ENCODE measurements around the gene ATRNL1.
"Not testable (repeated sequence)": the region's sequence is repeated elsewhere in the genome, so short reads cannot be mapped to it uniquely, and the experiment has no call there.

ATRNL1 gene

GRCh38 chr10:115129752-115130151, 36.6 kb downstream of the ATRNL1 start:
- H3K36me3 ChIP-seq (ENCODE audit: control insufficient read depth in 1 of 2, insufficient read depth in 2 of 2, low read length in 2 of 2): no peaks in the 10 kb centered on the region
- H3K4me1 ChIP-seq (ENCODE audit: control insufficient read depth in 1 of 2, insufficient read depth in 2 of 2, low read length in 2 of 2): no peaks in the 10 kb centered on the region
- H3K27me3 ChIP-seq (ENCODE audit: low read depth, low read length): no peaks in the 10 kb centered on the region
- H3K4me3 ChIP-seq (ENCODE audit: low read depth in 1 of 2, low read length in 2 of 2): no peak overlapping the region
- H3K27ac ChIP-seq (ENCODE audit: low read length): no peak overlapping the region
- H3K9me3 ChIP-seq (ENCODE audit: control insufficient read depth in 1 of 2, low read length in 2 of 2): no peaks in the 10 kb centered on the region

DNA sequence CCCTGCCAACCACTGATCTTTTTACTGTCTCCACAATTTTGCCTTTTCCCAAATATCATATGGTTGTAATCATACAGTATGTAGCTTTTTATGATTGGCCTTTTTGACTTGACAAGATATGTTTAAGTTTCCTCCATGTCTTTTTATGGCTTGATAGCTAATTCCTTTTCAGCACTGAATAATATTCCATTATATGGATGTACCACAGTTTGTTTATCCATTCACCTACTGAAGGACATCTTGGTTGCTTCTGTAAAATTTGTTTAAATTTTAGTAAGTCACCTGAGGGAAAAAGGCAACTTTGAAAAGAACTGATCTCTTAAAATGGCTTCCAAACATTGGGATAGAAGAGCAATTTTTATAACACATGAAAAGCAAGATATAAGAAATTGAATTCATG, 43.5 kb downstream of the ATRNL1 start:
- Histone ChIP-seq H3K4me3 (ENCODE audit: low read depth in 1 of 2, low read length in 2 of 2) (no peak overlapping the region), H3K4me1 (ENCODE audit: control insufficient read depth in 1 of 2, insufficient read depth in 2 of 2, low read length in 2 of 2) (no peaks in the 10 kb centered on the region), H3K9me3 (ENCODE audit: control insufficient read depth in 1 of 2, low read length in 2 of 2) (peaks cover 0 to 4% of the 10 kb centered on the region in 2 donors), H3K27ac (ENCODE audit: low read length) (no peak overlapping the region), H3K36me3 (ENCODE audit: control insufficient read depth in 1 of 2, insufficient read depth in 2 of 2, low read length in 2 of 2) (no peaks in the 10 kb centered on the region), H3K27me3 (ENCODE audit: low read depth, low read length) (no peaks in the 10 kb centered on the region)

- no peak overlapping the region for H3K4me3 ChIP-seq (ENCODE audit: low read depth in 1 of 2, low read length in 2 of 2)
- H3K27me3 ChIP-seq (ENCODE audit: low read depth, low read length): no peaks in the 10 kb centered on the region
- H3K9me3 ChIP-seq (ENCODE audit: control insufficient read depth in 1 of 2, low read length in 2 of 2): peaks cover 0 to 4% of the 10 kb centered on the region in 2 donors
- H3K36me3 ChIP-seq (ENCODE audit: control insufficient read depth in 1 of 2, insufficient read depth in 2 of 2, low read length in 2 of 2): no peaks in the 10 kb centered on the region
- no peaks in the 10 kb centered on the region for H3K4me1 ChIP-seq (ENCODE audit: control insufficient read depth in 1 of 2, insufficient read depth in 2 of 2, low read length in 2 of 2)
- no peak overlapping the region for H3K27ac ChIP-seq (ENCODE audit: low read length)
Observed at GRCh38 chr10:115141254-115141653, 48.1 kb downstream of the ATRNL1 start.

DNA sequence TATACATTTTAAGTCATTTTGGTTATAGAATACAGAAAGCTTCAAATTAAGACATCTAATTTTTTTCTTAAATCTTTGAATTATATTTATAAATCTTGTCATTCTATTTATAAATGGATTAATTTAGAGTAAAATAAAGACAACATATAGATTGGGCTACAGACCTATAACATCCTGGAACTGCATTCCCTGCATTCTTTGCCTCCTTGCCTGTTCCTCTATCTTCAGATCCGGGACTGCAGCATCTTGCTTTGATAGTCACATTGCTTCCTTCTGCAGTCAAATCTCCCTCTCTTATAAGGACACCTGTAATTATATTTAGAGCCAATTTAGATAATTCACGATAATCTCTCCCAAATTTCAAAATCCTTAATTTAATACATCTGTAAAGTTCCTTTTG, 64.2 kb downstream of the ATRNL1 start:
- no peak overlapping the region for H3K4me3 ChIP-seq (ENCODE audit: low read depth in 1 of 2, low read length in 2 of 2)
- H3K36me3 ChIP-seq (ENCODE audit: control insufficient read depth in 1 of 2, insufficient read depth in 2 of 2, low read length in 2 of 2): no peaks in the 10 kb centered on the region
- H3K27ac ChIP-seq (ENCODE audit: low read length): no peak overlapping the region
- H3K9me3 ChIP-seq (ENCODE audit: control insufficient read depth in 1 of 2, low read length in 2 of 2): no peaks in the 10 kb centered on the region
- no peaks in the 10 kb centered on the region for H3K27me3 ChIP-seq (ENCODE audit: low read depth, low read length)
- no peaks in the 10 kb centered on the region for H3K4me1 ChIP-seq (ENCODE audit: control insufficient read depth in 1 of 2, insufficient read depth in 2 of 2, low read length in 2 of 2)

DNA sequence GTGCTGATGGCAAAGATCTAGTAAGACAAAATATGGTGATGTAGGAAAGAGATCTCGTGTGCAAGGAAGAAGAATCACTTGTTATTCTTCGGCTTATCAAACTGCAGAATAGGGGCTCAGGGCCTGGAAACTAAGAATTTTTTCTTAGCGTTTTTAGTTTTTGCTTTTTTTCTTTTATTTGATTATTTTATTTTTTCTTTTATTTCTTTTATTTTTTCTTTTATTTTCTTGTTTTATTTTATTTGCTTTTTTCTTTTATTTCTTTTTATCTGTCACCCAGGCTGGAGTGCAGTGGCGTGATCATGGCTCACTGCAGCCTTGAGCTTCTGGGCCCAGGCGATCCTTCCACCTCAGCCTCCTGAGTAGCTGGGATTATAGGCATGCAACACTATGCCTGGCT, 70.0 kb downstream of the ATRNL1 start:
- Histone ChIP-seq H3K27ac (ENCODE audit: low read length) (no peak overlapping the region), H3K4me3 (ENCODE audit: low read depth in 1 of 2, low read length in 2 of 2) (no peak overlapping the region), H3K36me3 (ENCODE audit: control insufficient read depth in 1 of 2, insufficient read depth in 2 of 2, low read length in 2 of 2) (no peaks in the 10 kb centered on the region), H3K9me3 (ENCODE audit: control insufficient read depth in 1 of 2, low read length in 2 of 2) (no peaks in the 10 kb centered on the region), H3K27me3 (ENCODE audit: low read depth, low read length) (no peaks in the 10 kb centered on the region), H3K4me1 (ENCODE audit: control insufficient read depth in 1 of 2, insufficient read depth in 2 of 2, low read length in 2 of 2) (no peaks in the 10 kb centered on the region)

DNA sequence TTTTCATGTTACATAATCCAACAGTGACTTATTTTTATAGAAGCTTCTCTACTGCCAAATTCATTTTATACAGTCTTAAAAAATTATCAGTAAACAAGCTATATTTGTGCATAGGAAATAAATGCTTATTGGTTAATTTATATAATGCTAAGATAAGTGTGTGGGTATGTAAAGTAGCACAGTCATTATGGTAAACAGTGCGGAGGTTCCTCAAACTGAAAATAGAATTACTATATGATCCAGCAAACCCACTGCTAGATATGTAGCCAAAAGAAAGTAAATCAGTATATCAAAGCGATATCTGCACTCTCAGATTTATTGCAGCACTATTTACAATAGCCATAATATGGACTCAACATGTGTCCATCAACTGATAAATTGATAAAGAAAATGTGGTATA, 71.1 kb downstream of the ATRNL1 start:
- no peak overlapping the region for H3K4me3 ChIP-seq (ENCODE audit: low read depth in 1 of 2, low read length in 2 of 2)
- H3K27me3 ChIP-seq (ENCODE audit: low read depth, low read length): no peaks in the 10 kb centered on the region
- no peaks in the 10 kb centered on the region for H3K9me3 ChIP-seq (ENCODE audit: control insufficient read depth in 1 of 2, low read length in 2 of 2)
- no peaks in the 10 kb centered on the region for H3K4me1 ChIP-seq (ENCODE audit: control insufficient read depth in 1 of 2, insufficient read depth in 2 of 2, low read length in 2 of 2)
- no peaks in the 10 kb centered on the region for H3K36me3 ChIP-seq (ENCODE audit: control insufficient read depth in 1 of 2, insufficient read depth in 2 of 2, low read length in 2 of 2)
- no peak overlapping the region for H3K27ac ChIP-seq (ENCODE audit: low read length)

DNA sequence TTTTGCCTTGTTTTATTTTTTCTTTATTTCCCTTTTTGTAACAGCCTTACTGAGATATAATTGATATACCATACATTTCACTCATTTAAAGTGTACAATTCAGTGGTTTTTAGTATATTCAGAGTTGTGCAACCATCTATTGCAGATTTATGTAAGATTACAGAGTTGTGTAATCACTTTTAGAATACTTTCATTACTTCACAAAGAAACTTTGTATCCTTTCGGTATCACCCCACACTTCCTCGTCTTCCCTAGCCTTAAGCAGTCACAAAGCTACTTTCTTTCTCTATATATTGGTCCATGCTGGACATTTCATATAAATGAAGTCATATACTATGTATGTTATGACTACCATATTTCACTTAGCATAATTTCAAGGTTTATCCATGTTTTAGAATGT, 74.6 kb downstream of the ATRNL1 start:
- Histone ChIP-seq H3K4me3 (ENCODE audit: low read depth in 1 of 2, low read length in 2 of 2) (no peak overlapping the region), H3K4me1 (ENCODE audit: control insufficient read depth in 1 of 2, insufficient read depth in 2 of 2, low read length in 2 of 2) (no peaks in the 10 kb centered on the region), H3K27ac (ENCODE audit: low read length) (no peak overlapping the region), H3K36me3 (ENCODE audit: control insufficient read depth in 1 of 2, insufficient read depth in 2 of 2, low read length in 2 of 2) (no peaks in the 10 kb centered on the region), H3K9me3 (ENCODE audit: control insufficient read depth in 1 of 2, low read length in 2 of 2) (no peaks in the 10 kb centered on the region), H3K27me3 (ENCODE audit: low read depth, low read length) (no peaks in the 10 kb centered on the region)

- no peaks in the 10 kb centered on the region for H3K27me3 ChIP-seq (ENCODE audit: low read depth, low read length)
- no peak overlapping the region for H3K4me3 ChIP-seq (ENCODE audit: low read depth in 1 of 2, low read length in 2 of 2)
- H3K36me3 ChIP-seq (ENCODE audit: control insufficient read depth in 1 of 2, insufficient read depth in 2 of 2, low read length in 2 of 2): no peaks in the 10 kb centered on the region
- no peaks in the 10 kb centered on the region for H3K4me1 ChIP-seq (ENCODE audit: control insufficient read depth in 1 of 2, insufficient read depth in 2 of 2, low read length in 2 of 2)
- H3K9me3 ChIP-seq (ENCODE audit: control insufficient read depth in 1 of 2, low read length in 2 of 2): no peaks in the 10 kb centered on the region
- H3K27ac ChIP-seq (ENCODE audit: low read length): no peak overlapping the region
Observed at GRCh38 chr10:115171392-115171960, 78.3 kb downstream of the ATRNL1 start.

GRCh38 chr10:115173915-115174443, 80.8 kb downstream of the ATRNL1 start:
- no peaks in the 10 kb centered on the region for H3K4me1 ChIP-seq (ENCODE audit: control insufficient read depth in 1 of 2, insufficient read depth in 2 of 2, low read length in 2 of 2)
- H3K27ac ChIP-seq (ENCODE audit: low read length): no peak overlapping the region
- H3K36me3 ChIP-seq (ENCODE audit: control insufficient read depth in 1 of 2, insufficient read depth in 2 of 2, low read length in 2 of 2): no peaks in the 10 kb centered on the region
- H3K4me3 ChIP-seq (ENCODE audit: low read depth in 1 of 2, low read length in 2 of 2): no peak overlapping the region
- no peaks in the 10 kb centered on the region for H3K9me3 ChIP-seq (ENCODE audit: control insufficient read depth in 1 of 2, low read length in 2 of 2)
- no peaks in the 10 kb centered on the region for H3K27me3 ChIP-seq (ENCODE audit: low read depth, low read length)

DNA sequence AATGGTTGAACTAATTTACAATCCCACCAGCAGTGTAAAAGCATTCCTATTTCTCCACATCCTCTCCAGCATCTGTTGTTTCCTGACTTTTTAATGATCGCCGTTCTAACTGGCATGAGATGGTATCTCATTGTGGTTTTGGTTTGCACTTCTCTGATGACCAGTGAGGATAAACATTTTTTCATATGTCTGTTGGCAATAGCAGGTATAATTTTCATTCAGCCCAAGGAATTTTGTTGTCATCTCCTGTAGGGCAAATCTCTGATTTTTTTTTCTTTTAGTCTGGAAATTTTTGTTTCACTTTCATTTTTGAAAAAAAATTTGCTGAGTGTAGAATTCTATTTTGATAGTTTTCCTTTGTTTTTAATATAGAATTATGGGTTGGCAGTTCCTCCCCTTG, 114.1 kb downstream of the ATRNL1 start:
- H3K9me3 ChIP-seq (ENCODE audit: control insufficient read depth in 1 of 2, low read length in 2 of 2); H3K27me3 ChIP-seq (ENCODE audit: low read depth, low read length); H3K4me1 ChIP-seq (ENCODE audit: control insufficient read depth in 1 of 2, insufficient read depth in 2 of 2, low read length in 2 of 2); H3K36me3 ChIP-seq (ENCODE audit: control insufficient read depth in 1 of 2, insufficient read depth in 2 of 2, low read length in 2 of 2); H3K4me3 ChIP-seq (ENCODE audit: low read depth in 1 of 2, low read length in 2 of 2); H3K27ac ChIP-seq (ENCODE audit: low read length): not testable (repeated sequence)

DNA sequence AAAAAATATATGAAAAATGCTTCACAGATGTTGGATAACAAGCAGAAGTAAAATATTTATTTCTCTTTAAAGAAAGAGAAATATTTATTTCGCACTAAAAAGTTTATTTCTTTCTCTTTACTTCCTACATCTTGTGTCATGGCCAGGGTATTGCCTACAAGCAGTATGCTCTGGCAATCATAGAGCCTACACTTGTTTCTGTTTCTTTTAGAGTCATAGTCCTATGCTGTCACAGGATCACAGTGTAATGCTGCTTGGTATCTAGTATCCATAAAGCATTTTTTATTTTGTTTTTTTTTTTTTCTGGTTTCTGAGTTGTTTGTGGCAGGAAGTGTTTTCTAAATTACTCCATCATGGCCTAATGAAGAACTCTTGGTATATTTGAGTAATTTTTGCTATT, 116.0 kb downstream of the ATRNL1 start:
- no peaks in the 10 kb centered on the region for H3K27me3 ChIP-seq (ENCODE audit: low read depth, low read length)
- H3K36me3 ChIP-seq (ENCODE audit: control insufficient read depth in 1 of 2, insufficient read depth in 2 of 2, low read length in 2 of 2): no peaks in the 10 kb centered on the region
- no peak overlapping the region for H3K27ac ChIP-seq (ENCODE audit: low read length)
- H3K4me1 ChIP-seq (ENCODE audit: control insufficient read depth in 1 of 2, insufficient read depth in 2 of 2, low read length in 2 of 2): no peaks in the 10 kb centered on the region
- H3K9me3 ChIP-seq (ENCODE audit: control insufficient read depth in 1 of 2, low read length in 2 of 2): no peaks in the 10 kb centered on the region
- H3K4me3 ChIP-seq (ENCODE audit: low read depth in 1 of 2, low read length in 2 of 2): no peak overlapping the region

- H3K36me3 ChIP-seq (ENCODE audit: control insufficient read depth in 1 of 2, insufficient read depth in 2 of 2, low read length in 2 of 2): no peaks in the 10 kb centered on the region
- H3K9me3 ChIP-seq (ENCODE audit: control insufficient read depth in 1 of 2, low read length in 2 of 2): no peaks in the 10 kb centered on the region
- no peaks in the 10 kb centered on the region for H3K27me3 ChIP-seq (ENCODE audit: low read depth, low read length)
- no peak overlapping the region for H3K4me3 ChIP-seq (ENCODE audit: low read depth in 1 of 2, low read length in 2 of 2)
- no peak overlapping the region for H3K27ac ChIP-seq (ENCODE audit: low read length)
- no peaks in the 10 kb centered on the region for H3K4me1 ChIP-seq (ENCODE audit: control insufficient read depth in 1 of 2, insufficient read depth in 2 of 2, low read length in 2 of 2)
Observed at GRCh38 chr10:115214829-115215228, 121.7 kb downstream of the ATRNL1 start.

Data from muscle layer of duodenum (tissue), 2 donors.